Ovary (tissue), 9 donors: ENCODE data around the gene OSBPL9. TPM values are rescaled to one million over a fixed set of nuclear protein-coding genes. Genes with fewer than 3 reads are reported as not detected.

Experiments
- DNase-seq, 5 donors: peaks; one replicate each; pipeline ENCODE4 v3.0.0-alpha.2; 2019 to 2020
- H3K27ac ChIP-seq, 2 donors: fragments of 200-600 bp; one replicate each; pipeline versions ENCODE4 v1.5.1 to v1.8.0; 2019 to 2022
- H3K27me3 ChIP-seq: fragments of 200-600 bp; one replicate; pipeline ENCODE4 v1.8.0; 2022
- H3K36me3 ChIP-seq: fragments of 200-600 bp; sonication (generic); one replicate; pipeline ENCODE4 v1.5.1; 2019
- H3K4me1 ChIP-seq: one replicate; pipeline ENCODE4 v1.8.1; 2013; ENCODE audit warnings: mild to moderate bottlenecking, moderate library complexity; ENCODE audit not compliant: insufficient read depth
- H3K4me3 ChIP-seq: fragments of 200-600 bp; sonication (generic); one replicate; pipeline ENCODE4 v1.5.1; 2017
- H3K9me3 ChIP-seq, 2 donors: fragments of 200-600 bp in 1 of 2; sonication (generic) in 1 of 2; one replicate each; pipeline versions ENCODE4 v1.5.1 to v1.8.1; 2013 to 2019; ENCODE audit warnings: mild to moderate bottlenecking in 1 of 2, moderate library complexity in 1 of 2
- EP300 ChIP-seq: sonication (generic); formaldehyde crosslinking; IDR thresholded peaks from one replicate; pipeline ENCODE4 v1.6.1; 2017; ENCODE audit warnings: antibody characterized with exemption
- POLR2A ChIP-seq: fragments of 450-650 bp; IDR thresholded peaks from one replicate; pipeline ENCODE4 v1.6.1; 2017; ENCODE audit warnings: antibody characterized with exemption, mild to moderate bottlenecking, moderate library complexity
- WGBS, 3 donors: extraction: QIAGEN DNeasy Blood & Tissue Kit in 1 of 3; methylation state at CpG; one replicate each; pipeline versions ENCODE4 v1.1.5 to v1.1.7; 2013 to 2017; 5-methylcytosine and 5-hydroxymethylcytosine counted together
- intact Hi-C, 4 donors: fragments of 100-400 bp; cut with DNase I; formaldehyde crosslinking; loops; one replicate each; pipeline versions ENCODE4 v1.11.0 to v1.15.1; 2022 to 2023
- polyA plus RNA-seq, 2 donors: library from polyadenylated mRNA; stranded (reverse); fragments of 200-250 nt in 1 of 2; fragments of 350-450 nt in 1 of 2; fragmentation: Illumina TruSeq in 1 of 2; extraction: RNeasy Lipid Tissue Mini Kit (QIAGEN cat#74804) in 1 of 2; gene quantifications; one replicate each; pipeline ENCODE4 v1.2.3, GENCODE V29; 2013 to 2014
- total RNA-seq, 7 donors: library from RNA; depleted of rRNA in 2 of 7; stranded (reverse); fragments of >200 nt in 2 of 7; fragmentation: NEBNext Ultra II Directional in 3 of 7; extraction: Animal tissue kit (Norgen Biotek cat#: 25700) in 3 of 7; gene quantifications; one replicate each; pipeline versions ENCODE4 v1.1.0 to v1.2.4, GENCODE V29; 2016 to 2023
- TF ChIP-seq, protein P1 (sequence below), 3 donors: fragments of 450-650 bp in 2 of 3; fragments of 200-600 bp in 1 of 3; IDR thresholded peaks; one replicate each; pipeline versions ENCODE4 v1.5.1 to v1.8.0; 2016 to 2022; ENCODE audit warnings: antibody characterized with exemption in 3 of 3, mild to moderate bottlenecking in 1 of 3
- donor health status: DM: no; HTN: no; CAD: no; lungs with moderate emphysema.
- donor health status: DM: no; HTN: no; CAD: no.
- donor health status: Bipolar disorder and iron deficiency.
- donor health status: DM: yes; HTN: yes; CAD: no.
- donor health status: DM: no; HTN: no; CAD: no.
- donor health status: DM: yes; HTN: yes; CAD: no.

The OSBPL9 gene
- total and polyA plus RNA-seq, 9 donors, result 53.1 to 92.4 (median 72.6) TPM

DNA sequence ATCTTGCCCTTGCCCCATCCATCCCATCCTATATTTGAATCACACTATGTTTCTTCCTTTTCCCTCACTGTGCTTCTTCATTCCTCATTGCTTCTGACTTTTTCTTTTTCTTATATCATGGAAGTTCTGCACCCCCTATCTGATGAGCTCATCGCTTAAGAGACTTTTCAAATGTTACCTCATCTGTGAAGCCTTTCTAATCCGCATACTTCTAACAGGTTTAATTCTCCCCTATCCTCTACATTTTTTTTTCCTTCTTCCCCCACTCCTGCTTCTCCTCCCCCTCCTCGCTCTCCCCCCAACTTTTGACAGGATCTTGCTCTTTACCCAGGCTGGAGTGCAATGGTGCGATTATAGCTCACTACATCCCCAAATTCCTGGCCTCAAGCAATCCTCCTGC is 39.5 kb downstream of the OSBPL9 start:
- no peak for DNase-seq
- Histone ChIP-seq H3K4me1 (peaks cover 6% of the 10 kb centered on the region), H3K27me3 (no peaks in the 10 kb centered on the region), H3K9me3 (no peaks in the 10 kb centered on the region), H3K36me3 (no peaks in the 10 kb centered on the region), H3K27ac (no peak overlapping the region), H3K4me3 (no peak overlapping the region)
- intact Hi-C loops, result no loop called here
- WGBS, 3 donors, result 98 to 99% (median 98%) methylated on average over 4 of the region's 4 CpGs
- TF ChIP-seq, protein P1, sequence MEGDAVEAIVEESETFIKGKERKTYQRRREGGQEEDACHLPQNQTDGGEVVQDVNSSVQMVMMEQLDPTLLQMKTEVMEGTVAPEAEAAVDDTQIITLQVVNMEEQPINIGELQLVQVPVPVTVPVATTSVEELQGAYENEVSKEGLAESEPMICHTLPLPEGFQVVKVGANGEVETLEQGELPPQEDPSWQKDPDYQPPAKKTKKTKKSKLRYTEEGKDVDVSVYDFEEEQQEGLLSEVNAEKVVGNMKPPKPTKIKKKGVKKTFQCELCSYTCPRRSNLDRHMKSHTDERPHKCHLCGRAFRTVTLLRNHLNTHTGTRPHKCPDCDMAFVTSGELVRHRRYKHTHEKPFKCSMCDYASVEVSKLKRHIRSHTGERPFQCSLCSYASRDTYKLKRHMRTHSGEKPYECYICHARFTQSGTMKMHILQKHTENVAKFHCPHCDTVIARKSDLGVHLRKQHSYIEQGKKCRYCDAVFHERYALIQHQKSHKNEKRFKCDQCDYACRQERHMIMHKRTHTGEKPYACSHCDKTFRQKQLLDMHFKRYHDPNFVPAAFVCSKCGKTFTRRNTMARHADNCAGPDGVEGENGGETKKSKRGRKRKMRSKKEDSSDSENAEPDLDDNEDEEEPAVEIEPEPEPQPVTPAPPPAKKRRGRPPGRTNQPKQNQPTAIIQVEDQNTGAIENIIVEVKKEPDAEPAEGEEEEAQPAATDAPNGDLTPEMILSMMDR (IDR thresholded peaks at IDR 0.05), result no peak
- TF ChIP-seq POLR2A (no peak), EP300 (no peak)

- Histone ChIP-seq H3K36me3 (no peaks in the 10 kb centered on the region), H3K4me1 (peaks cover 12% of the 10 kb centered on the region), H3K9me3 (no peaks in the 10 kb centered on the region), H3K4me3 (no peak overlapping the region), H3K27ac (peak overlapping the region in 1 of 2 donors; percentile 38), H3K27me3 (no peaks in the 10 kb centered on the region)
- no peak for DNase-seq
- intact Hi-C loops, result no loop called here
- 67 to 72% (median 70%) methylated on average over 1 of the region's 1 CpG for WGBS, 3 donors
- TF ChIP-seq POLR2A, result no peak
- TF ChIP-seq, protein P1 (IDR thresholded peaks at IDR 0.05), result no peak
- no peak for TF ChIP-seq EP300
Observed at GRCh38 chr1:51660580-51660979, 43.7 kb downstream of the OSBPL9 start.

DNA sequence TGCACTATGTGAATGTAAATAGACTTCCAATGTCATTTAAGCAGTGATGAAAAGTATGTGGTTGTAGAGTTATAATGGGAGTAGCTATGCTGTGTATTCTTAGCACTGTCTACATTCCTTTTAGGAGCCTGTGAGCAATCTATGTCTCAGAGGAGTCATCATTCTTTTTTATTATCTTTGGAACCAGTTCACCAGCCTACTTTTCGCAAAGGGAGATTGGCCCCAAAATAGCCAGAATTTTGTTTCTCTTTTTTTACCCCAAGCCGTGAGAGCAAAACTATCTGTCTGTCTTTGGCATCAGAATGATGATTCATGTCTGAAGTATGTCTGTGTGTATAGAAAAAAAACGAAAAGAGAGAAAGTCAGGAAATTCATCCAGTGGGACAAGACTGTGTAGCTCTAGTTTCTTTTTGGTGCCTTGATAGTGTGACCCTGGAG is 44.2 kb downstream of the OSBPL9 start:
- DNase-seq, result no peak
- H3K36me3 ChIP-seq, result no peaks in the 10 kb centered on the region
- H3K4me1 ChIP-seq, result peaks cover 12% of the 10 kb centered on the region
- no peak for TF ChIP-seq POLR2A
- no peak for TF ChIP-seq EP300
- TF ChIP-seq, protein P1 (IDR thresholded peaks at IDR 0.05), result no peak
- H3K4me3 ChIP-seq, result no peak overlapping the region
- H3K27ac ChIP-seq, result peak overlapping the region in 1 of 2 donors; percentile 38
- intact Hi-C loops, result no loop called here
- no peaks in the 10 kb centered on the region for H3K9me3 ChIP-seq
- WGBS, 3 donors, result 1 to 5% (median 4%) methylated on average over 3 of the region's 3 CpGs
- H3K27me3 ChIP-seq, result no peaks in the 10 kb centered on the region

DNA sequence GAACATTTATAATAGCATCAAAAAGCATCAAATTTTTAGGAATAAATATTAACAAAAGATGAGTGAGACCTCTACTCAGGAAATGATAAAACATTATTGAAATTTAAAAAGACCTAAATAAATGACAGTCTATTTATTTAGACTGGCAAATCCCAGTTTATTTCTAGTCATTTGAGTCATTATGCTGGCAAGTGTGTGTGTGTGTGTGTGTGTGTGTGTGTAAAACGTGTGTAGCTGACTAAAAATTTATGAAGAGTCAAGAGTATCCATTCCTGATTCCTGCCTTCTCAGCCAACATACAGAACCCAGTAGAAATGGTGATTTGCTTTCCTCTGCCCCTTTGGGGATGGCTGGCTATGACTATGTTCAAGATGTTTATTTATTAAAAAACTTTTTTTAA is 46.2 kb downstream of the OSBPL9 start:
- TF ChIP-seq, protein P1 (IDR thresholded peaks at IDR 0.05), result no peak
- no peak for TF ChIP-seq POLR2A
- no peak for TF ChIP-seq EP300
- H3K27me3 ChIP-seq, result no peaks in the 10 kb centered on the region
- no peak for DNase-seq
- H3K27ac ChIP-seq, result no peak overlapping the region
- peaks cover 13% of the 10 kb centered on the region for H3K4me1 ChIP-seq
- H3K9me3 ChIP-seq, result no peaks in the 10 kb centered on the region
- WGBS, 3 donors, result 32 to 57% (median 52%) methylated on average over 1 of the region's 1 CpG
- no peaks in the 10 kb centered on the region for H3K36me3 ChIP-seq
- intact Hi-C loops, result no loop called here
- H3K4me3 ChIP-seq, result no peak overlapping the region
